GDM1 (cell line): Measurements from ENCODE around the gene MAP1LC3C.

Experiments used
- DNase-seq: peaks from one replicate; lab custom pipeline; 2025; lab: John Stamatoyannopoulos, UW

MAP1LC3C gene

GRCh38 chr1:241999026-241999425 lies at the start of gene MAP1LC3C:
MAP1LC3C (minus strand) TSS chr1:241999098; CDS start chr1:241999008, 90 bp downstream.
- no peak for DNase-seq

- no peak for DNase-seq
These were observed 44.3 kb upstream of the MAP1LC3C start for GRCh38 chr1:242043165-242043564.

- DNase-seq = no peak
These were observed 35.5 kb upstream of the MAP1LC3C start for GRCh38 chr1:242034392-242034791.

GRCh38 chr1:242033447-242033846 lies 34.5 kb upstream of the MAP1LC3C start:
- DNase-seq = no peak

- no peak for DNase-seq
These were observed 31.2 kb upstream of the MAP1LC3C start for GRCh38 chr1:242030071-242030470.

GRCh38 chr1:242025681-242026080 lies 26.8 kb upstream of the MAP1LC3C start:
- no peak for DNase-seq

- no peak for DNase-seq
These were observed 24.9 kb upstream of the MAP1LC3C start for GRCh38 chr1:242023805-242024204.

- no peak for DNase-seq
These were observed 20.1 kb upstream of the MAP1LC3C start for GRCh38 chr1:242019018-242019417.

- DNase-seq = no peak
These were observed 18.8 kb upstream of the MAP1LC3C start for GRCh38 chr1:242017580-242018233.

GRCh38 chr1:242016479-242016878 lies 17.6 kb upstream of the MAP1LC3C start:
- no peak for DNase-seq

GRCh38 chr1:242011894-242012660 lies 13.2 kb upstream of the MAP1LC3C start:
- no peak for DNase-seq

- no peak for DNase-seq
These were observed 10.1 kb upstream of the MAP1LC3C start for GRCh38 chr1:242008826-242009495.

GRCh38 chr1:242006976-242007375 lies 8.1 kb upstream of the MAP1LC3C start:
- no peak for DNase-seq

- DNase-seq = no peak
These were observed 7.1 kb upstream of the MAP1LC3C start for GRCh38 chr1:242005866-242006535.

- no peak for DNase-seq
These were observed 6.0 kb upstream of the MAP1LC3C start for GRCh38 chr1:242004751-242005495.

- DNase-seq = no peak
These were observed 3.6 kb upstream of the MAP1LC3C start for GRCh38 chr1:242002510-242002909.

- no peak for DNase-seq
These were observed 3.2 kb upstream of the MAP1LC3C start for GRCh38 chr1:242002072-242002471.

- no peak for DNase-seq
These were observed 1.5 kb upstream of the MAP1LC3C start for GRCh38 chr1:242000434-242000833.

- DNase-seq = no peak
These were observed 431 bp downstream of the MAP1LC3C start for GRCh38 chr1:241998412-241998921.

GRCh38 chr1:241997401-241997998 lies 1.4 kb downstream of the MAP1LC3C start:
- no peak for DNase-seq

GRCh38 chr1:241994171-241994570 lies 4.7 kb downstream of the MAP1LC3C start:
- DNase-seq = no peak
